Measurements from ENCODE around the gene SLC16A5.

DNA sequence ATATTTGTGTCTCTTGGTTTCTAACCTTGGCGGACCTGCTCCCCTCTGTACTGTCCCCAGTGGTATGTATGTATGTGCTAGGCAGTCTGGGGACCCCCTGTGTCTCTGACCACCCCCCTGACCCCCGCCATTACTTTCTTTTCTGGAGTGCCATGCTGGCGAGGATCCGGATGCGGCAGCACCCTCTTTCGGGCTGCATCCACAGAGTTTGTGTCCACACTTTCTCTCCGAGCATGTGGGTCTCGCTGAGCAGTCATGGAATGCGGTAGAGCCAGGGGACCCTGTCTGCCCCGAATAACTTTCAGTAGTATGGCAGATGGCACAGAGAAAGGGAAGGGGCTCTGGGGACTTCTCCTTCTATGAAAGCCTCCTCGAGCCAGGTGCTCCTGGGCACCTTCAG, 23.7 kb upstream of the SLC16A5 start:
- TF ChIP-seq, protein P1, sequence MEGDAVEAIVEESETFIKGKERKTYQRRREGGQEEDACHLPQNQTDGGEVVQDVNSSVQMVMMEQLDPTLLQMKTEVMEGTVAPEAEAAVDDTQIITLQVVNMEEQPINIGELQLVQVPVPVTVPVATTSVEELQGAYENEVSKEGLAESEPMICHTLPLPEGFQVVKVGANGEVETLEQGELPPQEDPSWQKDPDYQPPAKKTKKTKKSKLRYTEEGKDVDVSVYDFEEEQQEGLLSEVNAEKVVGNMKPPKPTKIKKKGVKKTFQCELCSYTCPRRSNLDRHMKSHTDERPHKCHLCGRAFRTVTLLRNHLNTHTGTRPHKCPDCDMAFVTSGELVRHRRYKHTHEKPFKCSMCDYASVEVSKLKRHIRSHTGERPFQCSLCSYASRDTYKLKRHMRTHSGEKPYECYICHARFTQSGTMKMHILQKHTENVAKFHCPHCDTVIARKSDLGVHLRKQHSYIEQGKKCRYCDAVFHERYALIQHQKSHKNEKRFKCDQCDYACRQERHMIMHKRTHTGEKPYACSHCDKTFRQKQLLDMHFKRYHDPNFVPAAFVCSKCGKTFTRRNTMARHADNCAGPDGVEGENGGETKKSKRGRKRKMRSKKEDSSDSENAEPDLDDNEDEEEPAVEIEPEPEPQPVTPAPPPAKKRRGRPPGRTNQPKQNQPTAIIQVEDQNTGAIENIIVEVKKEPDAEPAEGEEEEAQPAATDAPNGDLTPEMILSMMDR (IDR thresholded peaks at IDR 0.05) = no peak
- no peak for TF ChIP-seq EP300 (IDR thresholded peaks at IDR 0.05)
- TF ChIP-seq POLR2AphosphoS5 (IDR thresholded peaks at IDR 0.05) = no peak
- no peak for TF ChIP-seq POLR2A (IDR thresholded peaks at IDR 0.05)
